ENCODE results near the gene GAB1. TPM values are rescaled to one million over a fixed set of nuclear protein-coding genes. Genes with fewer than 3 reads are reported as not detected.
A peak's percentile ranks its signal among the peaks of the same experiment; 100 is the strongest.

Gene GAB1
- total RNA-seq, 1 donor from 2014 or later, result 1.4 TPM

- H3K4me1 Mint-ChIP-seq (ENCODE audit: low read depth), result peaks cover 35% of the 10 kb centered on the region
- H3K36me3 Mint-ChIP-seq (ENCODE audit: low read depth), result peaks cover 23% of the 10 kb centered on the region
- H3K4me3 Mint-ChIP-seq, result peak overlapping the region; percentile 94
- H3K27ac Mint-ChIP-seq, result peak overlapping the region; percentile 93
- peaks cover 9% of the 10 kb centered on the region for H3K27me3 Mint-ChIP-seq (ENCODE audit: insufficient read depth)
- DNase-seq (ENCODE audit: low spot score), result no peak
- no peaks in the 10 kb centered on the region for H3K9me3 Mint-ChIP-seq
- intact Hi-C loops (cut with micrococcal nuclease), result loop anchor here (5.0 to 10.0 kb wide), 3 partner anchors 947 to 1389 kb away; no protein-coding TSS in a partner anchor
These were observed 177.5 kb downstream of the GAB1 start for GRCh38 chr4:143514169-143514495.

GRCh38 chr4:143514497-143514896 lies 177.8 kb downstream of the GAB1 start:
- DNase-seq (ENCODE audit: low spot score), result no peak
- H3K27ac Mint-ChIP-seq, result peak overlapping the region; percentile 93
- no peaks in the 10 kb centered on the region for H3K9me3 Mint-ChIP-seq
- H3K4me1 Mint-ChIP-seq (ENCODE audit: low read depth), result peaks cover 39% of the 10 kb centered on the region
- intact Hi-C loops (cut with micrococcal nuclease), result loop anchor here (5.0 to 10.0 kb wide), 3 partner anchors 947 to 1390 kb away; no protein-coding TSS in a partner anchor
- peaks cover 5% of the 10 kb centered on the region for H3K27me3 Mint-ChIP-seq (ENCODE audit: insufficient read depth)
- H3K4me3 Mint-ChIP-seq, result peak overlapping the region; percentile 94
- peaks cover 26% of the 10 kb centered on the region for H3K36me3 Mint-ChIP-seq (ENCODE audit: low read depth)

DNA sequence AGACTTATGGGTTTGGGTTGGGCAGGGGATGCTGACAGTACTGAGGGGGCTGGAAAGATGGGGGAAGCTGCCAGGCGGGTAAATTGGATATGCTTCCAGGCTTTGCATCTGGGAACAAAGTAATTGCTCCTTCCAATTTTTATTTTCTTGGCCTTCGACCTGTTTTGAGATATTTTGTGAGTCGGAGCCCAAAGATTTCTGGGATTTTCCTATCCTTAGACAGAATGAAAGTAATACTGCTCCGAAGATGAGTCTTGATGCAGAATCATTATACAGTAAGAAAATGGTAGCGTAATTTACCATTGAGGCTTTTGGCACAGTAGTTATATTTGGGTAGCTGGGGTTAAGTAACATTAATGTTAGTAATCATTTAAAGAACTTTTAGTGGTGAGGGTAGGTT lies 178.2 kb downstream of the GAB1 start:
- intact Hi-C loops (cut with micrococcal nuclease), result loop anchor here (5.0 to 10.0 kb wide), 3 partner anchors 948 to 1390 kb away; no protein-coding TSS in a partner anchor
- no peaks in the 10 kb centered on the region for H3K9me3 Mint-ChIP-seq
- H3K27ac Mint-ChIP-seq, result peak overlapping the region; percentile 93

GRCh38 chr4:143515905-143516304 lies 179.2 kb downstream of the GAB1 start:
- Mint-ChIP-seq H3K9me3 (no peaks in the 10 kb centered on the region), H3K4me1 (ENCODE audit: low read depth) (peaks cover 52% of the 10 kb centered on the region), H3K27ac (peak overlapping the region; percentile 53), H3K4me3 (peak overlapping the region; percentile 94), H3K36me3 (ENCODE audit: low read depth) (peaks cover 35% of the 10 kb centered on the region), H3K27me3 (ENCODE audit: insufficient read depth) (peaks cover 2% of the 10 kb centered on the region)
- intact Hi-C loops (cut with micrococcal nuclease), result loop anchor here (10.0 kb wide), 1 partner anchor 1391 kb away; no protein-coding TSS in a partner anchor
- DNase-seq (ENCODE audit: low spot score), result no peak

More for the DNA sequence above, 178.2 kb downstream of the GAB1 start:
- H3K36me3 Mint-ChIP-seq (ENCODE audit: low read depth), result peaks cover 30% of the 10 kb centered on the region
- H3K4me3 Mint-ChIP-seq, result peak overlapping the region; percentile 94
- peaks cover 2% of the 10 kb centered on the region for H3K27me3 Mint-ChIP-seq (ENCODE audit: insufficient read depth)
- DNase-seq (ENCODE audit: low spot score), result no peak
- H3K4me1 Mint-ChIP-seq (ENCODE audit: low read depth), result peaks cover 43% of the 10 kb centered on the region

DNA sequence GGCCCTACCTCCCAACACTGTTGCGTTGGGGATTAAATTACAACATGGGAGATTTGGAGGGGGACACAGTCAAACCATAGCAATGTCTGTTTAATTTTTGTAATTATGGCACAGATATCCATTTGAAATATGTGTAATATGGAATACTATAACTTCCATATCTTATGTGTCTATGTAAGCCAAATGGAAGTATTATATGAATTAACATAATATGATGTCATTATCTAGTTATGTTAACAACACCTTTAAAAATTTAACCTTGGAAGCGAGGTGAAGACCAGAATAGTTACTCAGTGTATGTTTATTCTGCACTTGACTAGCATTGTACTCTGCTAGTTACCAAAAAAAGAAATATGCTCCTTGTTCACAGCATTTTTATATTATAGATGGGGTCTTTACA lies 181.1 kb downstream of the GAB1 start:
- no peak overlapping the region for H3K4me3 Mint-ChIP-seq
- H3K36me3 Mint-ChIP-seq (ENCODE audit: low read depth), result peaks cover 47% of the 10 kb centered on the region
- peaks cover 63% of the 10 kb centered on the region for H3K4me1 Mint-ChIP-seq (ENCODE audit: low read depth)

More for the DNA sequence above, 181.1 kb downstream of the GAB1 start:
- no peaks in the 10 kb centered on the region for H3K9me3 Mint-ChIP-seq
- intact Hi-C loops (cut with micrococcal nuclease), result loop anchor here (10.0 kb wide), 1 partner anchor 1393 kb away; no protein-coding TSS in a partner anchor
- H3K27ac Mint-ChIP-seq, result no peak overlapping the region
- no peaks in the 10 kb centered on the region for H3K27me3 Mint-ChIP-seq (ENCODE audit: insufficient read depth)
- no peak for DNase-seq (ENCODE audit: low spot score)

Other genes starting within 250 kb of the GAB1 start
- gene USP38, start 152.0 kb upstream of the GAB1 start, total RNA-seq, result 29.8 and 32.0 TPM in 2 replicates
- gene SMARCA5, start 176.8 kb downstream of the GAB1 start, total RNA-seq, result 59.9 and 60.7 TPM in 2 replicates

All from activated T-helper 1 cell treated with anti-CD3 and anti-CD28 coated beads, Interleukin-12 subunit alpha, Interleukin-12 subunit beta, Interleukin-2, Interleukin-4 antibody, amounts not matched to agents 30 ng/mL and 10 ng/mL and 1 ng/mL, durations not matched to agents 14 hours and 24 hours and 36 hours (primary cell).